Measurements from ENCODE around the gene TNFRSF25.
A peak's percentile ranks its signal among the peaks of the same experiment; 100 is the strongest.
"Not testable (repeated sequence)": the region's sequence is repeated elsewhere in the genome, so short reads cannot be mapped to it uniquely, and the experiment has no call there.

Gene TNFRSF25

GRCh38 chr1:6435547-6435946 is 30.4 kb downstream of the TNFRSF25 start:
- DNase-seq (ENCODE audit: low read depth): no peak

- no peak for DNase-seq (ENCODE audit: low read depth)
Observed at GRCh38 chr1:6435129-6435528, 30.8 kb downstream of the TNFRSF25 start.

GRCh38 chr1:6434186-6434585 is 31.8 kb downstream of the TNFRSF25 start:
- no peak for DNase-seq (ENCODE audit: low read depth)

- DNase-seq (ENCODE audit: low read depth): not testable (repeated sequence)
Observed at GRCh38 chr1:6431645-6432579, 34.1 kb downstream of the TNFRSF25 start.

- not testable (repeated sequence) for DNase-seq (ENCODE audit: low read depth)
Observed at GRCh38 chr1:6429660-6430411, 36.1 kb downstream of the TNFRSF25 start.

GRCh38 chr1:6428453-6428852 is 37.5 kb downstream of the TNFRSF25 start:
- not testable (repeated sequence) for DNase-seq (ENCODE audit: low read depth)

GRCh38 chr1:6427441-6428390 is 38.3 kb downstream of the TNFRSF25 start:
- DNase-seq (ENCODE audit: low read depth): no peak

GRCh38 chr1:6426972-6427350 is 39.0 kb downstream of the TNFRSF25 start:
- no peak for DNase-seq (ENCODE audit: low read depth)

GRCh38 chr1:6426277-6426971 is 39.5 kb downstream of the TNFRSF25 start:
- no peak for DNase-seq (ENCODE audit: low read depth)

GRCh38 chr1:6425658-6426057 is 40.3 kb downstream of the TNFRSF25 start:
- no peak for DNase-seq (ENCODE audit: low read depth)

GRCh38 chr1:6424619-6425593 is 41.1 kb downstream of the TNFRSF25 start, which contains the start of gene ESPN:
TSS of gene ESPN (plus strand) at chr1:6424776. CDS start at chr1:6424956, 180 bp downstream.
- no peak for DNase-seq (ENCODE audit: low read depth)

GRCh38 chr1:6424000-6424565 is 41.9 kb downstream of the TNFRSF25 start:
- DNase-seq (ENCODE audit: low read depth): no peak

GRCh38 chr1:6423321-6423999 is 42.5 kb downstream of the TNFRSF25 start:
- DNase-seq (ENCODE audit: low read depth): peak; percentile 48

GRCh38 chr1:6421266-6421665 is 44.7 kb downstream of the TNFRSF25 start:
- no peak for DNase-seq (ENCODE audit: low read depth)

- no peak for DNase-seq (ENCODE audit: low read depth)
Observed at GRCh38 chr1:6420454-6421042, 45.4 kb downstream of the TNFRSF25 start.

GRCh38 chr1:6419804-6420453 is 46.0 kb downstream of the TNFRSF25 start, which contains the start of gene HES2:
TSS of gene HES2 (minus strand) at chr1:6419919. CDS start at chr1:6419820, 99 bp downstream.
- no peak for DNase-seq (ENCODE audit: low read depth)

- DNase-seq (ENCODE audit: low read depth): no peak
Observed at GRCh38 chr1:6419397-6419803, 46.6 kb downstream of the TNFRSF25 start.

All from stimulated activated CD8-positive, alpha-beta memory T cell treated with anti-CD3 and anti-CD28 coated beads, Interleukin-12 subunit alpha, Interleukin-12 subunit beta, amount 100 ng/mL, for 1 hour (primary cell).